Transverse colon (tissue), 4 donors: Measurements from ENCODE around the gene YWHAH. TPM values are rescaled to one million over a fixed set of nuclear protein-coding genes. Genes with fewer than 3 reads are reported as not detected.

ENCODE experiments used
- DNase-seq: peaks from one replicate; pipeline ENCODE4 v3.0.0-alpha.2; 2019
- H3K27ac ChIP-seq, 4 donors: fragments of 200-600 bp; sonication (generic); 2 replicates each; pipeline ENCODE4 v1.5.1; 2016 to 2018; ENCODE audit warnings: inconsistent platforms in 4 of 4
- H3K27me3 ChIP-seq: fragments of 200-600 bp; sonication (generic); 2 replicates; pipeline ENCODE4 v1.5.1; 2017; ENCODE audit warnings: inconsistent platforms
- H3K36me3 ChIP-seq, 4 donors: fragments of 200-600 bp; sonication (generic); 2 replicates each; pipeline ENCODE4 v1.5.1; 2017 to 2019; ENCODE audit warnings: inconsistent platforms in 4 of 4
- H3K4me1 ChIP-seq, 4 donors: fragments of 200-600 bp; sonication (generic); 2 replicates each; pipeline ENCODE4 v1.5.1; 2017 to 2020; ENCODE audit warnings: inconsistent platforms in 4 of 4
- H3K4me3 ChIP-seq, 4 donors: fragments of 200-600 bp; sonication (generic); 1 replicate in 1 of 4; 2 replicates in 3 of 4; pipeline versions ENCODE4 v1.5.1 to v1.6.1; 2017 to 2019; ENCODE audit warnings: inconsistent platforms in 4 of 4
- H3K9me3 ChIP-seq, 2 donors: fragments of 200-600 bp; sonication (generic); 2 replicates each; pipeline ENCODE4 v1.5.1; 2017 to 2019; ENCODE audit warnings: inconsistent platforms in 2 of 2
- EP300 ChIP-seq: sonication (generic); formaldehyde crosslinking; IDR thresholded peaks from one replicate; pipeline ENCODE4 v1.6.1; 2017; ENCODE audit warnings: antibody characterized with exemption, low read depth
- POLR2A ChIP-seq: fragments of 450-650 bp; IDR thresholded peaks from one replicate; pipeline ENCODE4 v1.6.1; 2016; ENCODE audit warnings: antibody characterized with exemption, mild to moderate bottlenecking, moderate library complexity
- POLR2AphosphoS5 ChIP-seq, 3 donors: sonication (generic); formaldehyde crosslinking; IDR thresholded peaks; one replicate each; pipeline ENCODE4 v1.6.1; 2016; ENCODE audit warnings: antibody characterized with exemption in 3 of 3
- WGBS, 2 donors: methylation state at CpG; one replicate each; pipeline ENCODE4 v1.1.5; 2018; ENCODE audit warnings: low coverage in 1 of 2; 5-methylcytosine and 5-hydroxymethylcytosine counted together
- in situ Hi-C, 4 donors: fragments of 200-750 bp; cut with MboI; loops; one replicate each; pipeline versions ENCODE4 v1.15.0 to v1.15.1; 2017; ENCODE audit warnings: low sequenced_read_pairs in 3 of 4, low pct_ligation_motif_present in 1 of 4, low pct_unique_long_range_greater_than_20kb in 1 of 4
- intact Hi-C: fragments of 100-400 bp; cut with DNase I; formaldehyde crosslinking; loops from one replicate; pipeline ENCODE4 v1.15.1; 2023; ENCODE audit warnings: low total_unique reads
- total RNA-seq, 4 donors: library from RNA; depleted of rRNA; stranded (reverse); fragments of >200 nt; gene quantifications; one replicate each; pipeline ENCODE4 v1.1.0, GENCODE V29; 2016
- TF ChIP-seq, protein P1 (sequence below), 5 experiments: fragments of 200-600 bp in 3 of 5; fragments of 450-650 bp in 2 of 5; sonication (generic) in 3 of 5; IDR thresholded peaks; 1 replicate in 2 of 5; 2 replicates in 3 of 5; pipeline ENCODE4 v1.5.1; 2016 to 2017; ENCODE audit warnings: antibody characterized with exemption in 5 of 5, inconsistent platforms in 3 of 5, mild to moderate bottlenecking in 2 of 5, moderate library complexity in 1 of 5

YWHAH gene
- total RNA-seq, 4 donors from 2014 or later, result 83.7 to 155 (median 109) TPM

DNA sequence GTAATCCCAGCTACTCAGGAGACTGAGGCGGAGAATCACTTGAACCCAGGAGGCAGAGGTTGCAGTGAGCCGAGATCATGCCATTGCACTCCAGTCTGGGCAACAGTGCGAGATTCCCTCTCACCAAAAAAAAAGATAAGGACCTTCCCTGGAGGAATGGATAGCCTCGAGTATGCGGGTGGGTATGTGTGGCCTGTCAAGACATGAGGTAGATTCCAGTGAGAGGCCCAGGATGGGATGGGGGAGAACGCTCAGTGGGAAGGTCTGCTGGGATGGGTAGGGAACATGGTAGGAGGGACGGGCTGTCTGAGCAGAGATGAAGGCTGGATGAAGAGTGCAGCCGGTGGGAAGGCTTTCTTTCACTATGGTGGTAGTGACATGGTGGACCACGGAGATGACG, 39.0 kb upstream of the YWHAH start:
- Histone ChIP-seq H3K36me3 (peaks cover 0 to 19% (median 4%) of the 10 kb centered on the region in 4 donors), H3K27ac (no peak overlapping the region), H3K9me3 (no peaks in the 10 kb centered on the region), H3K27me3 (no peaks in the 10 kb centered on the region), H3K4me1 (no peaks in the 10 kb centered on the region), H3K4me3 (no peak overlapping the region)
- TF ChIP-seq, protein P1, sequence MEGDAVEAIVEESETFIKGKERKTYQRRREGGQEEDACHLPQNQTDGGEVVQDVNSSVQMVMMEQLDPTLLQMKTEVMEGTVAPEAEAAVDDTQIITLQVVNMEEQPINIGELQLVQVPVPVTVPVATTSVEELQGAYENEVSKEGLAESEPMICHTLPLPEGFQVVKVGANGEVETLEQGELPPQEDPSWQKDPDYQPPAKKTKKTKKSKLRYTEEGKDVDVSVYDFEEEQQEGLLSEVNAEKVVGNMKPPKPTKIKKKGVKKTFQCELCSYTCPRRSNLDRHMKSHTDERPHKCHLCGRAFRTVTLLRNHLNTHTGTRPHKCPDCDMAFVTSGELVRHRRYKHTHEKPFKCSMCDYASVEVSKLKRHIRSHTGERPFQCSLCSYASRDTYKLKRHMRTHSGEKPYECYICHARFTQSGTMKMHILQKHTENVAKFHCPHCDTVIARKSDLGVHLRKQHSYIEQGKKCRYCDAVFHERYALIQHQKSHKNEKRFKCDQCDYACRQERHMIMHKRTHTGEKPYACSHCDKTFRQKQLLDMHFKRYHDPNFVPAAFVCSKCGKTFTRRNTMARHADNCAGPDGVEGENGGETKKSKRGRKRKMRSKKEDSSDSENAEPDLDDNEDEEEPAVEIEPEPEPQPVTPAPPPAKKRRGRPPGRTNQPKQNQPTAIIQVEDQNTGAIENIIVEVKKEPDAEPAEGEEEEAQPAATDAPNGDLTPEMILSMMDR (IDR thresholded peaks at IDR 0.05), result no peak
- TF ChIP-seq POLR2AphosphoS5 (IDR thresholded peaks at IDR 0.05) (no peak), EP300 (no peak), POLR2A (no peak)
- DNase-seq, result no peak
- intact Hi-C loops (no loop called here), in situ Hi-C loops (no loop called here)
- WGBS, 2 donors, result 94 to 98% methylated on average over 9 to 10 of the region's 10 CpGs

DNA sequence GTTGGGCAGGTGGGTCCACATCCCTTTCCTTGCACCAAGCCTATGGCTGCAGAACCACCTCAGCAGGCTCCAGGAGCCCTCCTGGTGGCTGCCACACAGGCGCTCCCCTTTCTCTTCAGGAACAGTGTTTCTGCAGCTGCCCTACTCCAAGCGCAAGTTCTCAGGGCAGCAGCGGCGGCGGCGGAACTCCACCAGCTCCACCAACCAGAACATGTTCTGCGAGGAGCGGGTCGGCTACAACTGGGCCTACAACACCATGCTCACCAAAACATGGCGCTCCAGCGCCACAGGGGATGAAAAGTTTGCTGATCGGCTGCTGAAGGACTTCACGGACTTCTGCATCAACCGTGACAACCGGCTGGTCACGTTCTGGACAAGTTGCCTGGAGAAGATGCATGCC, 38.2 kb upstream of the YWHAH start:
- H3K4me3 ChIP-seq, result no peak overlapping the region
- peaks cover 0 to 19% (median 4%) of the 10 kb centered on the region in 4 donors for H3K36me3 ChIP-seq
- no peak overlapping the region for H3K27ac ChIP-seq
- in situ Hi-C loops (no loop called here), intact Hi-C loops (no loop called here)
- H3K4me1 ChIP-seq, result peaks cover 0 to 1% (median 0%) of the 10 kb centered on the region in 4 donors
- TF ChIP-seq POLR2A, result no peak
- TF ChIP-seq EP300, result no peak
- no peak for TF ChIP-seq POLR2AphosphoS5 (IDR thresholded peaks at IDR 0.05)
- no peaks in the 10 kb centered on the region for H3K27me3 ChIP-seq
- H3K9me3 ChIP-seq, result no peaks in the 10 kb centered on the region
- DNase-seq, result no peak
- WGBS, 2 donors, result 97% methylated on average over 16 of the region's 16 CpGs; no CpG with 5 or more reads in 1 of the 2 donors

DNA sequence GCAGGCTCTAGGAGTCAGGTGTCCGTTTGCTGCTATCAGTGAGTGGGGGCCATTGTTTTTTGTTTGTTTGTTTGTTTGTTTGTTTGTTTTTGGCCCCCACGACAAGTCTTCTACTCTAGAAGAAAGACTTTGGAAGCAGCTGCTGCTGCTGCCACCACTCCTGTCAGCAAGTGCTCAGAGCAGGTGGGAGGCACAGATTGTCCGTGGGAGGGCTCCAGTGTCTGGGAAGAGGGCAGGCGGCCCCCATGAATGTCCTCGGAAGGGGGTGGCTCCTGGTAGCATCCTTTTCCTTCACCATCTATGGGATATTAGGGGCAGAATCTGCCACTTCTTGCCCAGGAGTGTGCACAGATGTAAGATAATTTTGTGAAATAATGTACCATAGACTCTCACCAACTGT, 37.8 kb upstream of the YWHAH start:
- H3K27ac ChIP-seq, result no peak overlapping the region
- H3K4me1 ChIP-seq, result peaks cover 0 to 6% (median 0%) of the 10 kb centered on the region in 4 donors
- H3K36me3 ChIP-seq, result peaks cover 0 to 19% (median 4%) of the 10 kb centered on the region in 4 donors
- in situ Hi-C loops (no loop called here), intact Hi-C loops (no loop called here)
- H3K9me3 ChIP-seq, result no peaks in the 10 kb centered on the region
- no peak overlapping the region for H3K4me3 ChIP-seq
- no peak for DNase-seq
- 85% methylated on average over 5 of the region's 5 CpGs; no CpG with 5 or more reads in 1 of the 2 donors for WGBS, 2 donors
- TF ChIP-seq POLR2AphosphoS5 (IDR thresholded peaks at IDR 0.05), result no peak
- TF ChIP-seq POLR2A, result no peak
- no peak for TF ChIP-seq EP300
- TF ChIP-seq, protein P1 (IDR thresholded peaks at IDR 0.05), result no peak
- H3K27me3 ChIP-seq, result no peaks in the 10 kb centered on the region

DNA sequence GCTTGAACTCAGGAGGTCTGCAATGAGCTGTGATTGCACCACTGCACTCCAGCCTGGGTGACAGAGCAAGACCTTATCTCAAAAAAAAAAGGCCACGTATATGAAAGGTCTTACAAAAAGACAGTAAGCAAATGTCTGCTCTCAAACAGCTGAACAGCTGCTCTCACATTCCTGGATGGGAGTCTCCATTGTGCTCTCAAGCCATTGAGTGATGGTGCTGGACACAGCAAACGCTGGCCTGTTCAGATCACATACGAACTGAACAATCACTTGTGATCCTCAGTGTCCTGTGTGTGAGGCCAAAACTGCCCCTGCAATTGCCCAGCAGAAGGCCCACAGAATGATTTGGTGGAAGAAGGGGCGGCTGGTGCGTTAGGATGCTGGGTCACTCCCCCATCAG, 34.4 kb upstream of the YWHAH start:
- intact Hi-C loops, result no loop called here
- Histone ChIP-seq H3K4me3 (no peak overlapping the region), H3K27me3 (no peaks in the 10 kb centered on the region), H3K9me3 (no peaks in the 10 kb centered on the region), H3K36me3 (peaks cover 0 to 3% (median 0%) of the 10 kb centered on the region in 4 donors), H3K27ac (no peak overlapping the region), H3K4me1 (peaks cover 0 to 14% (median 2%) of the 10 kb centered on the region in 4 donors)
- in situ Hi-C loops, result no loop called here
- 73 to 83% methylated on average over 2 to 5 of the region's 5 CpGs for WGBS, 2 donors
- TF ChIP-seq POLR2AphosphoS5 (IDR thresholded peaks at IDR 0.05) (no peak), POLR2A (no peak), EP300 (no peak)
- TF ChIP-seq, protein P1 (IDR thresholded peaks at IDR 0.05), result no peak
- DNase-seq, result no peak
